Fibroblast of skin of abdomen (primary cell): ENCODE data around the gene NAPB. TPM values are rescaled to one million over a fixed set of nuclear protein-coding genes. Genes with fewer than 3 reads are reported as not detected.
"Not testable (repeated sequence)": the region's sequence is repeated elsewhere in the genome, so short reads cannot be mapped to it uniquely, and the experiment has no call there.

Experiments
- DNase-seq: peaks from one replicate; pipeline ENCODE4 v3.0.0-alpha.2; 2013
- polyA plus RNA-seq, 2 experiments: library from polyadenylated mRNA; unstranded; fragments of 120-200 nt; gene quantifications; one replicate each; pipeline ENCODE4 v1.2.1, GENCODE V29; 2013; ENCODE audit not compliant: insufficient read length in 2 of 2

Gene NAPB
- 3.8 TPM for polyA plus RNA-seq (2013, experiment 1 of 2; ENCODE audit: insufficient read length)
- polyA plus RNA-seq (2013, experiment 2 of 2; ENCODE audit: insufficient read length), result 4.0 TPM

GRCh38 chr20:23420943-23421931 lies at the start of gene NAPB:
NAPB (minus strand) TSS chr20:23421488; CDS start chr20:23421402, 86 bp downstream.
- DNase-seq, result peak; percentile 91

DNA sequence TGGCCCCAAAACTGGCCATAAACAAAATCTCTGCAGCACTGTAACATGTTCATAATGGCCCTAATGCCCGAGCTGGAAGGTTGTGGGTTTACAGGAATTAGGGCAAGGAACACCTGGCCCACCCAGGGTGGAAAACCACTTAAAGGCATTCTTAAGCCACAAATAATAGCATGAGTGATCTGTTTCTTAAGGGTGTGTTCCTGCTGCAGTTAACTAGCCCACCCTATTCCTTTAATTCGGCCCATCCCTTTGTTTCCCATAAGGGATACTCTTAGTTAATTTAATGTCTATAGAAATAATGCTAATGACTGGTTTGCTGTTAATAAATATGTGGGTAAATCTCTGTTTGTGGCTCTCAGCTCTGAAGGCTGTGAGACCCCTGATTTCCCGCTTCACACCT lies 45.7 kb upstream of the NAPB start:
- not testable (repeated sequence) for DNase-seq

DNA sequence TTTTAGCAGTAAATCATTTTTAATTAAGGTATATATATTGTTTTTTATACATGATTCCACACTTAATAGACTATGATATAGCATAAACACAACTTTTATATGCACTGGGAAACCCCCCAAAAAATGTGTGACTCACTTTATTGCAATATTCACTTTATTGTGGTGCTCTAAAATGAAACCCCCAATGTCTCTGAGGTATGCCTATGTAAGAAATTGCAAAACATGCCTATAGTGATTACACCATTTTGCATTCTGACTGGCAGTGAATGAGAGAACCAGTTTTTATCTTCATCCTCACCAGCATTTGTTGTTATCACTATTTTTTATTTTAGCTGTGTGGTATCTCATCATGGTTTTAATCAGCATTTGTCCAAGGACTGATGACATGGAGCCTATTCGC lies 39.9 kb upstream of the NAPB start:
- peak; percentile 9 for DNase-seq

GRCh38 chr20:23459461-23460150 lies 38.3 kb upstream of the NAPB start:
- DNase-seq, result no peak

DNA sequence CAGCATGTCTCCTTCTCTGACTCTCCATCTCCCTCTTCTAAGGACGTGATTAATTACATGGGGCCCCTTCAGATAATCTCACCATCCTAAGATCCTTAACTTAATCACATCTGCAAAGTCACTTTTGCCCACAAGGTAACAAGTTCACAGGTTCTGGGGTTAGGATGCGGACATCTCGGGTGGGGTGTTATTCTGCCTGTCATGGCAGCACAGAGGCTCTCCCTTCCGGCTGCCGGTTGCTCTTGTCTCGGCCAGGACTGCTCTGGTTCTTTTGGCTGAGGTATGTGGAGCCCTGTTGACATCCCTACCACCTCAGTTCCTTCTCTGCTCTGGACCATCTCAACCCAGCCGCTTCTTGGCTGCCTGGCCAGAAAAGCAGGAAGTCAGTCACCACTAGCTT lies 35.6 kb upstream of the NAPB start:
- no peak for DNase-seq

GRCh38 chr20:23456409-23456808 lies 35.1 kb upstream of the NAPB start:
- DNase-seq, result no peak

DNA sequence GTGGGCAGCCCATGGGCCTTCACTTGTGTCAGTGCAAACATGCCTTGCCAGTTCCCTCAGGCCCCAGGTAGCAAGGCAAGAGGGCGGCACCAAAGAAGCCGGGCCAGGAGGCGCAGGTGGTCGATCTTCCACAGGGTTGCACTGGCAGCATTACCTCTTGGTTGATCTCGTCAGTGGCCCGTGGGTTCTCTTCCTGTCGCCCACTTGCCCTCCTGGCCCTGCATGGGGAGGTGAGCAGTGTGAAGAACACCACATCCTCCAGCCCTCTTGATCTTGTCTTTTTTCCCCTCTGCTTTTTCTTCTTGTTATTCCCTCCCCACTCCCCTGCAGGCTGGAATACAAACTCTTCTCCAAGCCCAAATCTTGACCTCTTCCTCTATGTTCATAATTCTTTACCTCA lies 34.4 kb upstream of the NAPB start:
- no peak for DNase-seq

DNA sequence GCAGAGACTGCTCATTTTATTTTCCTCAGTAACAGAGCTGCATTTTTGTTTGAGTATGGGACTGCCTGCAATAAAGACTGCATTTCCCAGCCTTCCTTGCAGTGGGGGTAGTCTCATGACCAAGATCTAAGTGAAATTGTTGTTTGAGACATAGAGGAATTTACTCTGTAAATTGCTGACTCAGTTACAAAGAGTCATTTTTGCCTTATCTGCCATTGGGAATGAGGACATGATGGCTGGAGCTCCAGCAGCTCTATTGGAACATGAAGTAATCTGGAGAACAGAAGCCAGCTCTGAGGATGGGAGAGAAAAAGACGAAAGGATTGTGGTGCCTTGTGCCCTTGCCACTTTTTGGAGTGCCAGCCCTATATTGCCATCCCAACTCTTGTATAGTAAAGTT lies 33.5 kb upstream of the NAPB start:
- DNase-seq, result no peak

- no peak for DNase-seq
Observed at GRCh38 chr20:23453549-23454543, 32.6 kb upstream of the NAPB start.

DNA sequence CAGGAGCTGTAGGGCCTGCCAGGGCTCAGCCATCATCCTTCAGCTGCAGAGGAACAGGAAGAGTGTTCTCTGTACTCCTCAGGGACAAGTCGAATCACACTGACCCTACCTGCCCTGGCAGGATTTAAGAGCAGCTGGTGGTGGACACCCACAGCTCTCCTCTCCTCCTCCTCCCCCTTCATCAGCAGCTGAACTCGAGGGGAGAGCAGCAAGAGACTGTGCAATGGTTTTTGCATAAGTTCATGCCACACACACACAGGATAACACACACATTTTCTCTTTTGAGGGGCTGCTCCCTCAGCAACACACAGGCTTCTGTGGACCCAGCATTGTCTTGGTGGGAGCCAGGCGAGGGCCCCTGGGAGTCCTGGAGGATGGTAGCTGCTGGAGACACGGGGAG lies 31.5 kb upstream of the NAPB start, which contains the start of gene CST11:
CST11 (minus strand) TSS at position 101 of the 400 bp plus-strand sequence; CDS start at position 36, 65 bp downstream.
- DNase-seq, result no peak

GRCh38 chr20:23451956-23452487 lies 30.7 kb upstream of the NAPB start:
- DNase-seq, result no peak

DNA sequence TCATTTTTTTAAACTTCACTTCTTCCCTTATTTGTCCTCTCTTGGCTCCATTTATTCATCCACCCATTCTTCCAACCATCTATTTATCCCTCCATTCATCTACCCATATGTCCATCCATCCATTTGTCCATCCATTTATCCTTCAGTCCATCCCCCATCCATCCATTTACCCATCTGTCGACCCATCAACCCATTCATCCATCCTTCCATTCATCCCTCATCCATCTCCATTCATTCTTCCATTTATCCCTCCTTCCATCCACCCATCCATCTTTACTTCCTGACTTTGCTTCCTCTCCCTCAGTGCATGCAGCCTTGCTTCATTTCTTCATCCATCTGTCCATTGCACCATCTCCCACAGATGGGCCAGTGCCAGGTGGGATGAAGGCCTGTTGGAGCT lies 29.6 kb upstream of the NAPB start:
- DNase-seq, result no peak

DNA sequence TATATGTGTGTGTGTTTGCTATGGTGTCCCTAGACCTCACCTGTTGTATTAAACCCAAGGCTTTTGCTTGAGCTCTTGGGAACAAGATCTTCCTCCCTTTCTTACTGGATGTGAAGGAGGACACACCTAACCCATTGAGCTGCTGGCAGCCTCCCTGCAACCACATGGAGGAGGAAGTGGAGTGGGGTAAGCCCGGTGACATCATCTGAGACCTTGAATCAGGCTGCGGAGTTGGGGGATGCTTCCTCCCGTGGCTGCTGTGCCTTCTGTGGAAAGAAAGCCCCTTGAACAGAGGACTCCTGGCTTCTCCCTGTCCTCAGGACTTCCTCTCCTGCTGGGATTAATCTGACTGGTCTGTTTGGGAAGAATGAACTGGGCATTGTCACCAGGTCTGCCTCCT lies 28.1 kb upstream of the NAPB start:
- peak; percentile 18 for DNase-seq

- no peak for DNase-seq
Observed at GRCh38 chr20:23448167-23448566, 26.9 kb upstream of the NAPB start.

DNA sequence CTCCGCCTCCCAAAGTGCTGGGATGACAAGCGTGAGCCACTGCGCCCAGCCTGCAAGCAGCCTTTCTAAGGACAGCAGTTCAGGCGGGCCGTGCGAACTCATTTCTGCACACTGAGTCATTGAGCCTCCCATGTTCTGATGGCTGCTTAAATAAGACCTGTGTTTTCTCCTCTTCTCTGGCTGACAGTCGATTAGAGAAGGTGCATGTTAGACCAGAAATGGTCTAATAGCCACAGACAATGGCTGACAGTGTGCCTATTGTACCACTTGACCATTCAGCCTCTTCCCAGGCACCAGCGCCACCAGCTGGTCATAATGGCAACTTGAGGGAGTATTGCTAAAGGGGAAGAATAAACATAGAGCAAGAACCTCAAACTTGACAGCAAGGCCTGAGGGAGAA lies 25.2 kb upstream of the NAPB start:
- DNase-seq, result peak; percentile 6

GRCh38 chr20:23445596-23446217 lies 24.4 kb upstream of the NAPB start:
- peak; percentile 84 for DNase-seq

- no peak for DNase-seq
Observed at GRCh38 chr20:23444859-23445258, 23.6 kb upstream of the NAPB start.

GRCh38 chr20:23442436-23442835 lies 21.1 kb upstream of the NAPB start:
- no peak for DNase-seq

GRCh38 chr20:23441850-23442313 lies 20.6 kb upstream of the NAPB start:
- DNase-seq, result peak; percentile 70

DNA sequence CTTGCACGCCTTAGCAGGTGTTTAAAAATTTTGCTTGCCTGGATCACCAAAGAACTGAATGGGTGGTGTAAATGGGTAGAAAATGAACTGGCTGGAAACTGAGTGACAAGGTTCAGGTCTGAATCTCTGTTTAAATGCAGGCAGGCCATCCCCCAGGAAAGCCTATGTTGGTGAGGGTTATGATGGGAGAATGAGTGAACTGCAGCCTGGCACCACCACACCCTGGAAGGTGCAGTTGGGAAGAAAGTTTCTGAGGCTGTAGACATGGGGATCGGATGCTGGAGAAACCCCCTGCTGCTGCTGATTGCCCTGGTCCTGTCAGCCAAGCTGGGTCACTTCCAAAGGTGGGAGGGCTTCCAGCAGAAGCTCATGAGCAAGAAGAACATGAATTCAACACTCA lies 18.7 kb upstream of the NAPB start:
- DNase-seq, result no peak

DNA sequence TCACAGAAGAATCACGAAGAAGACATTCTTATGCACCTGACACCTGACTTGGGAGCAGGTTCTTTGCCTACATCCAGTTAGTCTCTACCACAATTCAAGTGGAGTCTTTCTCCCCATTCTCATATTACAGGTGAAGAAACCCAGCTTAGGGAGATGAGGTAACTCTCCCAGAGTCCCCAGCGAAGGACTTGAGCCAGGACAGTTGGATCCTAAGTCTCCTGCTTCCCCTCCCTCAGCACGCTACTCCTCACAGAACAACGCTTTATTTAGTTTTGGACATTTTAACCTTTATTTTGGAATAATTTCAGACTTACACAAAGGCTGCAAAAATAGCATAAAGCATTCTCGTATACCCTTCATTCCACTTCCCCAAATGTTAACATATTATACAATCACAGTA lies 17.4 kb upstream of the NAPB start:
- DNase-seq, result no peak
